Coronary artery (tissue), 2 donors: ENCODE results near the gene NME5.
A peak's percentile ranks its signal among the peaks of the same experiment; 100 is the strongest.
"Not testable (repeated sequence)": the region's sequence is repeated elsewhere in the genome, so short reads cannot be mapped to it uniquely, and the experiment has no call there.

Source experiments
- DNase-seq: peaks from one replicate; pipeline ENCODE4 v3.0.0-alpha.2; 2017; ENCODE audit warnings: low spot score
- H3K27ac ChIP-seq, 2 donors: fragments of 200-600 bp; sonication (generic); one replicate each; pipeline ENCODE4 v1.5.1; 2016 to 2019
- H3K4me3 ChIP-seq: fragments of 200-600 bp; sonication (generic); 2 replicates; pipeline ENCODE4 v1.5.1; 2016; ENCODE audit warnings: mild to moderate bottlenecking, moderate library complexity
- TF ChIP-seq, protein P1 (sequence below): fragments of 200-600 bp; sonication (generic); IDR thresholded peaks from one replicate; pipeline ENCODE4 v1.5.1; 2019; ENCODE audit warnings: antibody characterized with exemption

Gene NME5

DNA sequence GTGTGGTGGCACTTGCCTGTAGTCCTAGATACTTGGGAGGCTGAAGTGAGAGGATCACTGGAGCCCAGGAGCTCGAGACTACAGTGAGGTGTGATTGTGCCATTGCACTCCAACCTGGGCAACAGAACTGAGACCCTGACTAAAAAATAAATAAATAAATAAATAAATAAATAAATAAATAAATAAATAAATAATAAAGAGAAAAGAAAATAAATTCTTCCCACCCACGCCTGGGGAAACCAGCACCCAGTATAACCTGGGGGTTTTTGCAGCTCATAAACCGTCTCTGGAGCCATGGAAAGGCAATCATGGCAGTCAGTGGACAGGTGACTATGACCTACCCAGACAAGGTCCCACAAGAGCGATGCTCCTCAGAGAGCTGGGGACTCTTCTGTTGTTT, 47.5 kb downstream of the NME5 start:
- no peak overlapping the region for H3K27ac ChIP-seq
- no peak for DNase-seq
- no peak overlapping the region for H3K4me3 ChIP-seq
- TF ChIP-seq, protein P1, sequence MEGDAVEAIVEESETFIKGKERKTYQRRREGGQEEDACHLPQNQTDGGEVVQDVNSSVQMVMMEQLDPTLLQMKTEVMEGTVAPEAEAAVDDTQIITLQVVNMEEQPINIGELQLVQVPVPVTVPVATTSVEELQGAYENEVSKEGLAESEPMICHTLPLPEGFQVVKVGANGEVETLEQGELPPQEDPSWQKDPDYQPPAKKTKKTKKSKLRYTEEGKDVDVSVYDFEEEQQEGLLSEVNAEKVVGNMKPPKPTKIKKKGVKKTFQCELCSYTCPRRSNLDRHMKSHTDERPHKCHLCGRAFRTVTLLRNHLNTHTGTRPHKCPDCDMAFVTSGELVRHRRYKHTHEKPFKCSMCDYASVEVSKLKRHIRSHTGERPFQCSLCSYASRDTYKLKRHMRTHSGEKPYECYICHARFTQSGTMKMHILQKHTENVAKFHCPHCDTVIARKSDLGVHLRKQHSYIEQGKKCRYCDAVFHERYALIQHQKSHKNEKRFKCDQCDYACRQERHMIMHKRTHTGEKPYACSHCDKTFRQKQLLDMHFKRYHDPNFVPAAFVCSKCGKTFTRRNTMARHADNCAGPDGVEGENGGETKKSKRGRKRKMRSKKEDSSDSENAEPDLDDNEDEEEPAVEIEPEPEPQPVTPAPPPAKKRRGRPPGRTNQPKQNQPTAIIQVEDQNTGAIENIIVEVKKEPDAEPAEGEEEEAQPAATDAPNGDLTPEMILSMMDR, result no peak

DNA sequence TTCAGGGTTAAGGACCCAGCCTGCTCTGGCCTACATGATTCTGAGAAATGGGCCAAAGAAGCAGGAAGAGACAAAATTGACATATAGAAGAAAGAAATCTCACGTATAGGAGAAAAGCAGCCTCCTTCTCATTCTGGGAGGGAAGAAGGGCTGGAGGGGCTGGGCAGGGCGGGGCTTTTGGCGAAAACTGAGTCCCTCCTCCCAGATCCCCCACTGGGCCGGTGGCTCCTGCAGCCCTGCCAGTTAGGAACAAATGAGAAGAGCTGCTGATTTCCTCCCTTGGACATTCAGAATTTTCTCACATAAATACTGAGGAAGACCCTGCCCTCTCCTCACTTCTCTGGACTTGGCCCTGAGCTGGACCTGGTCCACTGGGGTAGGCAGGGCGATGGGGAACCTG, 55.5 kb downstream of the NME5 start, which contains the start of gene WNT8A:
Gene WNT8A, plus strand, starts transcription at position 332 of the 400 bp plus-strand sequence. CDS start 95 bp downstream, outside the sequence.
- TF ChIP-seq, protein P1, result no peak
- Histone ChIP-seq H3K4me3 (no peak within 1 kb of the TSS), H3K27ac (no peak within 1 kb of the TSS)
- no peak for DNase-seq

DNA sequence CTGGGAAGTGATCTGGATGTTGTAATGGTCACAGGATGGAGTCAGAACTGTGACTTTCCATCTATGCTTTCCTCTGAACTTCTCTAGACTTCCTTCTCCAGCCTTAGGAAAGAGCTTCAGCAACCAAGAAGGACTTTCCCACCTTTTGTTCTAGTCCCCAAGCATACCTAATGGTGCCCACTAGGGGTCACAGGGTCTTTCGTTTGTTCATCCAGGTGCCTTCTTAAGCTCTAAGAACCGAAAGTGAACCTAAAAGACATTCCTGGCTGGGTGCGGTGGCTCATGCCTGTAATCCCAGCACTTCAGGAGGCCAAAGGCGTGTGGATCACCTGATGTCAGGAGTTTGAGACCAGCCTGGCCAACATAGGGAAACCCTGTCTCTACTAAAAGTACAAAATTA, 57.2 kb downstream of the NME5 start:
- Histone ChIP-seq H3K27ac (no peak overlapping the region), H3K4me3 (no peak overlapping the region)
- DNase-seq, result no peak
- TF ChIP-seq, protein P1, result no peak

DNA sequence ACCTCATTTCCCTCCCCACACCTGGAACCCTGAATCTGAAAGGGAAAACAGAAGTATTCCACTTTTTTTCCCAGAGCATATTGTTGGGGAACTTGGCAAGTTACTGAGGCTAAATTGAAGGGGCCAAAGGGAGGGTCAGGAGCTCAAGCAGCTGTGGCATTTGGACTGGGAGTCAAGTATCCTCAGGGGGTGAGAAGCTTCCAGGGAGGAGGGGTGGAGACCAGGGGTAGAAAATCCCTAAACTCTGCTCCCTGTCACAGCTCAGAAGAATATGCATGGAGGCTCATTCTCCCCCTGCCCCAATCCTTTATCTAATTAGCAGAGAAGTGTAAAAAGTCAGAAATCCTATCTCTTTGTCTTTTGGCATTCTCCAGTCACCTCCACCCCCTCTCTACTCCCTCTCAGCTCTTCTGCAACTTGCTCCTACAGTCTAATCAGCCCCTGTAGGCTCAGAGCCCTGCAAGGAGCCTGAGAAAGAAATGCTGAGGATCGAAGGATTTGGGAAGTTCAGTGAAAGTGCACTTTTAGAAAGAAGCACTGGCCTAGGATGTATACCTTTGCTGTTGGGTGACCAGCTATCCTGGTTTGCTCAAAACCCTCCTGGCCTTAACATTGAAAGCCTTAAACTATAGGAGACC, 61.1 kb downstream of the NME5 start:
- H3K27ac ChIP-seq, result no peak overlapping the region
- TF ChIP-seq, protein P1, result no peak
- no peak for DNase-seq

DNA sequence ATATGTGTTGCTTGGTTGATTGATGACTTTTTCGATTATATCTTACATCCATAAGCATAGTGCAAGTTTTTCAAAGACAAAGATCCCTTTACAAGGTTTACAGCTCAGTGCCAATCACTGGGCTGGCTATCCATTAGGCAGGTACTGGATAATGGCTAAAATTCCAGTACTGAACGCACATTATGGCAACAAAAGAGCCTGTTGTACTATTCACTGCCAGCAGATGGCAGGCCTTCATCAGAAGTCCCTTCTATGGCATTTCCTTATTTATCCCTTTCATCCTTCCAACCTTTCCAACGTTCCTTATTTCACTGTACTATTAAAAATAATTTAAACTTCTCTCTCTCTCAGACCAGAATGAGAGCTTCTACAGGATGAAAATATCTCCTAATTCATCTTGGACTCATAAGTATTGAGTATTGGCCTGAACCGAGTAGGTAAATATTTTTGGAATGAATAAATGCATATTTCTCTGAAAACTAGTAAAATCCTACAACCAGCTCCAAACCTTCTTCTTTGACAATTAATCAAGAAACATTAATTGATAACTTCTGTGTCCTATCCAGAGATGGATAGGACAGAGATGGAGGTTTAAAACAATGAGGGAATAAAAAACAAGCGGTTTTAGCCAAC, 62.0 kb downstream of the NME5 start:
- Histone ChIP-seq H3K4me3 (no peak overlapping the region), H3K27ac (no peak overlapping the region)
- no peak for DNase-seq
- TF ChIP-seq, protein P1, result peak; percentile 67

More for the DNA sequence above, 61.1 kb downstream of the NME5 start:
- H3K4me3 ChIP-seq, result no peak overlapping the region

DNA sequence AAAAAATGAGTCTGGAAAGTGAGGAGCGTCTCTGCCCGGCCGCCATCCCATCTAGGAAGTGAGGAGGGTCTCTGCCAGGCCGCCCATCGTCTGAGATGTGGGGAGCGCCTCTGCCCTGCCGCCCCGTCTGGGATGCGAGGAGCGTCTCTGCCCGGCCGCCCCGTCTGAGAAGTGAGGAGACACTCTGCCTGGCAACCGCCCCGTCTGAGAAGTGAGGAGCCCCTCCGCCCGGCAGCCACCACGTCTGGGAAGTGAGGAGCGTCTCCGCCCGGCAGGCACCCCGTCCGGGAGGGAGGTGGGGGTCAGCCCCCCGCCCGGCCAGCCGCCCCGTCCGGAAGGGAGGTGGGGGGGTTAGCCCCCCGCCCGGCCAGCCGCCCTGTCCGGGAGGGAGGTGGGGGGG, 69.2 kb downstream of the NME5 start:
- DNase-seq, H3K27ac ChIP-seq, H3K4me3 ChIP-seq: not testable (repeated sequence)

DNA sequence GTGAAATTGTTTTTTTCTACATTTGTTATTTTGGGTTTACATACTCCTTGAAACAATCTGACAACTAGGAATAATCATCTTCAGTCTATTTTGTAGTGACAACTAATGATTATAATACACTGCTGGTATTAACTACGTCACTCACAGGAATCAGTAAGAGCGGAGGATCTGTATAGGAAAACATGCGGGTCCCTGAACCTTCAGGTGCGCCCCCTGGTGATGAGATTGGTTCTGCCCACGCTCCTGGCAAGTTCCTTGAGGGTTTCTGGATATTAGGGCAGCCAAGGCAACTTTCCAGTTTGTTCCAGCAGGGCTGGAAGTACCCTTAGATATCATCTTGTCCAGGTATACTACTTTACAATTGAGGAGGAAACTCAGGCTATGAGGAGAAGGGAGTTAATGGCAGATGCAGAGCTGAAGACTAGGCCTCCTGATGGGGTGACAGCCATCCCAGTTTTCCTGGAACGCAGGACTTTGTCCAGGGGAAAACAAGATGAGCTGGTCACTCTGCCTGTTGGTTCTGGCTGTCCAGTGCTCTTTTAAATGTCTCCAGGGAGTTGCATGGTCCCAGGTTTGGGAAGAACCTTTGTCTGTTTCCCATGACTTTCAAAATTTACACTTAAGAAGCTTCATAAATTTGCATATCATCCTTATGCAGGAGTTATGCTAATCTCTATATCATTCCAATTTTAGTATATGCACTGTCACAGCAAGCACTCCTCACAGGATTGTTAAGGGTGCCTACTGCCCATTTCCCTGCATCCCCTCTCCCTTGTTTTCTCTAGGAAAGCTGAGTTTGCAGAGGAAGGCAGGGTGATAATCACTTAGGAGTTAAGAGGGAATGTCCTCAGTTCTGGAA, 70.3 kb downstream of the NME5 start:
- Histone ChIP-seq H3K4me3 (no peak overlapping the region), H3K27ac (no peak overlapping the region)
- TF ChIP-seq, protein P1, result peak; percentile 51
- DNase-seq, result peak; percentile 78
